GM12892 (cell line): ENCODE results near the gene DENND1A.

Experiments used
- POLR2A ChIP-seq: IDR thresholded peaks from 2 replicates; pipeline ENCODE4 v1.6.1; 2011; ENCODE audit warnings: low read depth, low read length, control low read depth
- POLR2AphosphoS5 ChIP-seq: IDR thresholded peaks from 2 replicates; pipeline ENCODE4 v1.6.1; 2011; ENCODE audit warnings: low read depth, low read length, control low read depth
- TAF1 ChIP-seq: IDR thresholded peaks from 2 replicates; pipeline ENCODE4 v1.6.1; 2011; ENCODE audit warnings: low read depth, mild to moderate bottlenecking, control low read depth, low read length, borderline replicate concordance

DNA sequence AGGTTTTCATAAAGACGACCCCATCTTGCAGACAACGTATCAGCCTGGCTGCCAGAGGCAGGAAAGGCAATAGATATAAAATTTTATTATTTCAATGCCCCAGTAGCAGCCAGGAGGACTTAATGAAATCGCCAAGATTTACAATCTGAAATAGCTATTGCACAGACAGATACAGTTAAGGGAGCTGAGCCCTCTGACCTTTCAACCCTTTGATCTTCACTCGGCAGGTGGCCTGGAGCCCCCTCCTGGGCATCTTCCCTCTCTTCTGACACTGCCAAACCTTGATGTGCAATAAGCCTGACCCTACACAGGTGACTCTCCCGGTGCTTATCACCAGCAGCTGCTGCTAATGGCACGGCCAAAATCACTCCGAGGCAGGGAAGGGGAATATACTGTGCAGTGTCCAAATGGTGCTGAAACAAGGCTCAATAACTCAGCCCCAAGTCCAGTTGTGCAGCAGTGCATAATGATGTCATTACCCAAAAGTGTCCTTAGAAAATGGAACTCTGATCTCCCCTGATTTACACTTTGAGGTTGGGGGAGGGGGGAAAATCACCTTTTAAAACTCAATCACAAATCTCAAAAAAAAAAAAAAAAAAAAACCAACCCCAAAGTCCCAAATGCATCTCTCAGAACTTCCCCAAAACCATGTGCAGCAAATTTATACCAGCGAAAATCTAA lies 331.9 kb downstream of the DENND1A start:
- no peak for TF ChIP-seq POLR2A
- TF ChIP-seq POLR2AphosphoS5: no peak
- TF ChIP-seq TAF1: no peak
